ENCODE data around the gene PSMC3.

DNA sequence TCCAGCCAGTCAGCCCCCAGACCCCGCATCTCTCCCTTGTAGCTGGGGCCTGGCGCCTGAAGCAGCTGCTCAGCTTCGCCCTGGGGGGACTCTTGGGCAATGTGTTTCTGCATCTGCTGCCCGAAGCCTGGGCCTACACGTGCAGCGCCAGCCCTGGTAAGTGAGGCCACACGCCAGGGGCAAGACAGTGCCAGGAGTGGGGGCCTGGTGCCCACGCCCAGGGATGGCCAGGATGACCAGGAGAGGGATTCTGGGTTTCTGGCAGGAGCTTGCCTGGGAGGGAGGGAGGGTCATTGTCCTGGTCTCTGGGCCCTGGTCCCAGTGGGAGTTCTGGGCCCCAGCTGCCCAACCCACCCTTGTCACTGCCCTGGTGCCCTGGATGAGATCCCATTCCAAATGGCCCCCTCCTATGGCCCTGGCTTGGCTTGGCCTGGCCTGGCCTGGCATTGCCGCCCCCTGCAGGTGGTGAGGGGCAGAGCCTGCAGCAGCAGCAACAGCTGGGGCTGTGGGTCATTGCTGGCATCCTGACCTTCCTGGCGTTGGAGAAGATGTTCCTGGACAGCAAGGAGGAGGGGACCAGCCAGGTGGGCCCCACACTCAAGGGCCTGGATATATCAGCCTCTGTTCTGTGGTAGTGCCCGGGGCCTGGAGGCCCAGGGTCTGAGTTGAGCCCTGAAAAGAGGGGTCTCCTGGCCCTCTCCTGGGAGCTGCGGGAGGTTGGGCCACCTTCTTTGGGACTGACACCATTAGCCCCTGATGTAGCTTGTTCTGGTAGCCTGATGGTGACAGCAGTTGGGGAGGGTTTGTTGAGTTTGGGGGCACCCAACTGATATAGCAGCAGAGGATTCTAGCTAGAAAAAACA is 14.1 kb downstream of the PSMC3 start:
- TF ChIP-seq, protein P1, sequence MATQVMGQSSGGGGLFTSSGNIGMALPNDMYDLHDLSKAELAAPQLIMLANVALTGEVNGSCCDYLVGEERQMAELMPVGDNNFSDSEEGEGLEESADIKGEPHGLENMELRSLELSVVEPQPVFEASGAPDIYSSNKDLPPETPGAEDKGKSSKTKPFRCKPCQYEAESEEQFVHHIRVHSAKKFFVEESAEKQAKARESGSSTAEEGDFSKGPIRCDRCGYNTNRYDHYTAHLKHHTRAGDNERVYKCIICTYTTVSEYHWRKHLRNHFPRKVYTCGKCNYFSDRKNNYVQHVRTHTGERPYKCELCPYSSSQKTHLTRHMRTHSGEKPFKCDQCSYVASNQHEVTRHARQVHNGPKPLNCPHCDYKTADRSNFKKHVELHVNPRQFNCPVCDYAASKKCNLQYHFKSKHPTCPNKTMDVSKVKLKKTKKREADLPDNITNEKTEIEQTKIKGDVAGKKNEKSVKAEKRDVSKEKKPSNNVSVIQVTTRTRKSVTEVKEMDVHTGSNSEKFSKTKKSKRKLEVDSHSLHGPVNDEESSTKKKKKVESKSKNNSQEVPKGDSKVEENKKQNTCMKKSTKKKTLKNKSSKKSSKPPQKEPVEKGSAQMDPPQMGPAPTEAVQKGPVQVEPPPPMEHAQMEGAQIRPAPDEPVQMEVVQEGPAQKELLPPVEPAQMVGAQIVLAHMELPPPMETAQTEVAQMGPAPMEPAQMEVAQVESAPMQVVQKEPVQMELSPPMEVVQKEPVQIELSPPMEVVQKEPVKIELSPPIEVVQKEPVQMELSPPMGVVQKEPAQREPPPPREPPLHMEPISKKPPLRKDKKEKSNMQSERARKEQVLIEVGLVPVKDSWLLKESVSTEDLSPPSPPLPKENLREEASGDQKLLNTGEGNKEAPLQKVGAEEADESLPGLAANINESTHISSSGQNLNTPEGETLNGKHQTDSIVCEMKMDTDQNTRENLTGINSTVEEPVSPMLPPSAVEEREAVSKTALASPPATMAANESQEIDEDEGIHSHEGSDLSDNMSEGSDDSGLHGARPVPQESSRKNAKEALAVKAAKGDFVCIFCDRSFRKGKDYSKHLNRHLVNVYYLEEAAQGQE (IDR thresholded peaks at IDR 0.05; ENCODE audit: insufficient read depth in 1 of 2, low read depth in 2 of 2, low read length in 2 of 2) = no peak
- TF ChIP-seq POLR2AphosphoS5 (IDR thresholded peaks at IDR 0.05; ENCODE audit: low read depth, low read length) (no peak), TAF1 (IDR thresholded peaks at IDR 0.05; ENCODE audit: borderline replicate concordance, insufficient read depth, low read length) (no peak)
